HG03025 (cell line): Measurements from ENCODE around the gene EMC8.
"Not testable (repeated sequence)": the region's sequence is repeated elsewhere in the genome, so short reads cannot be mapped to it uniquely, and the experiment has no call there.

Experiments used
- ATAC-seq: cut with Tn5 transposase; IDR thresholded peaks from one replicate; pipeline ENCODE4 v1.9.1; 2021; ENCODE audit warnings: mild to moderate bottlenecking, moderate library complexity; ENCODE audit not compliant: unreplicated experiment, low FRiP score

EMC8 gene

DNA sequence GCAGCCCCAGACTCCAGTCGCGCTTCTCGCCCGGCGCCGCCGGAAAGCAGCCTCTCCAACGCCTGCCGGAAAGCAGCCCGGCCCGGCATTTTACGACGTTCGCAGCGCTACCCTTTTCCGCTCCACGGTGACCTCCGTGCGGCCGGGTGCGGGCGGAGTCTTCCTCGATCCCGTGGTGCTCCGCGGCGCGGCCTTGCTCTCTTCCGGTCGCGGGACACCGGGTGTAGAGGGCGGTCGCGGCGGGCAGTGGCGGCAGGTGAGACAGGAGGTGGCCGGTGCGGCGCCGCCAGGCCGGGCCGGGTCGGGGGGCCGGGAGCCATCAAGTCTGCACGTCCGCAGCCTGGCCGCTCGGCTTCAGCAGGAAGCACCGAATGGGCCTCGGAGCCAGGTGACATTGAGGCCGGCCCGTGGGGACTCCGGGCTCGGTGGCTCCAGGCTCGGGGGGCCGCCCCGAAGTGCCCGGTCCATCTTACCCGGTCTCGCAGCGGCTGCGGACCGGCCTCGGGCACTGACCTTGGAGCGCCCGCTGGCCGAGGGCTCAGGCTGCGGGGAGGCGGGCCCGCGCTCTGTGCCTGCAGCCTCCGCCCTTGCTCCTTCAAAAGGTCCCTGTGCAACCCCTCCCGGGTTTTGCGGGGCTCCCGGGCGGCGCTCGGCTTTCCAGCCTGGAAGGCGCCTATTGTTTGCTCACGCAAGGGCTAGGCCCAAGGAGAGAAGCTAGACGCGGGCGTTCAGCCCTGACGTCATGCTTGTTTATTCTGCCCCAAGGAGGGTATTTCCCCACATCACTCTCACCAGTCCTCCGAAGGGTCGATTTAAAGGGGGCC lies at the start of gene EMC8, which contains the start of gene COX4I1:
EMC8 (minus strand) TSS at position 48 of the 824 bp plus-strand sequence. CDS start 249 bp downstream, outside the sequence.
COX4I1 (plus strand) TSS at position 199 of the 824 bp plus-strand sequence. CDS start 1,511 bp downstream, outside the sequence.
- peak; percentile 83 for ATAC-seq

DNA sequence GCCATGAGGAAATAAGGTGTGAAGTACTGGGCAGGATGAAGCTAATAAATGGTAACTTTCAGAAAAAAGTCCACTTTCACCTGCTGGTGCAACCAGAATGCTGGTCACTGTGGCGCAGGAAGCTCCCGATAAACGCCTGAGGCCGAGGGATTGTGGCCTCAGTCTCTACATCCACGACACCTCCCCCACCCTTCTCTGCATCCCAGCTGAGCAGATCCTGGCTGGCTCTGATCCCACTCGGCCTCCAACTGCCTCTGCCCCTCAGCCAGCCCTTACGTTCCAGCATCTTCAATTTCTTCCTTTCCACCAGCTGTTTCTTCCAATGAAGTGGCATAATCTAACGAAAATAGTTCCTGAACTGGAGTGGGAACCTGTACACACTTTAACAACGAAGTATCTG lies 49.6 kb upstream of the EMC8 start:
- no peak for ATAC-seq

DNA sequence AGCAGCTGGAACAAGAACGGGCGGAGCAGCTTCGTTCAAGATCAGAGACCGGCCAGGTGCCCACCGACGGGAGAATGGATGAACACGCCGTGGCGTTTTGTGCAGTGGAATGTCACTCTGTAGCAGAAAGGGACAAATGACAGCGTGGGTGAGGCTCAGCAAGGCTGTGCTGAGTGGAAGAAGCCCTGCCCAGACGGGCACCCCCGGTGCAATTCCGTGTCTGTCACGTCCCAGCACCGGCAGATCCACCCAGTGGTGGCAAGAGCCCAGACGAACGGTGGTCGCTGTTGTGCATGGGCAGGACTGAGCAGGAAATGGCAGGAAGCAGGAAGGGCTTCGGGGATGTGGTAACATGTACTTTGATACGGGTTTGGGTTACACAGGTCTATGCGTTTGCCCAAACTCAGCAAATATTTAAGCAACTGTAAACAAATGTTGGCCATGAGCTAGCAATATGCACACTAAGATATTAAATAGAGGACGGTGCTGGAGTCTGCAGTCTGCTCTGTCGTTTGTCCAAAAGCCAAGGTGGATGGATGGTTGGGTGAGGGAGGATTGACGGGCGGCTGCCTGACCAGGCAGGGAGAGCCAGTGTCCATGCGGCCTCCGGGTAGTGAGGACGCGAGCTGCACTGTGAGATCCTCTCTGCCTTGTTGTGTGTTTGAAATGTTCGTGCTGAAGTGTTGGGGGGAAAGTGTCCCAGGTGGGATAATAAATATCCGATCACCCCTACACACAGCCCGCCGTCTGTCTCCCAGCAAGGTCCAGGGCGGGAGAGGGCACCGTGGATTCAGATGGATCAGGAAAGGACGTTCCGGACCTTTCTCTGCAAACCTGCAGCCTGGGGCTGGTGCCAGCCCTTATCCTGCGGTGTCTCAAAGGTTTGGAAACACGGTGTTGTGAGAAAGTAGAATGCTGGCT lies 48.6 kb upstream of the EMC8 start:
- ATAC-seq, result no peak

DNA sequence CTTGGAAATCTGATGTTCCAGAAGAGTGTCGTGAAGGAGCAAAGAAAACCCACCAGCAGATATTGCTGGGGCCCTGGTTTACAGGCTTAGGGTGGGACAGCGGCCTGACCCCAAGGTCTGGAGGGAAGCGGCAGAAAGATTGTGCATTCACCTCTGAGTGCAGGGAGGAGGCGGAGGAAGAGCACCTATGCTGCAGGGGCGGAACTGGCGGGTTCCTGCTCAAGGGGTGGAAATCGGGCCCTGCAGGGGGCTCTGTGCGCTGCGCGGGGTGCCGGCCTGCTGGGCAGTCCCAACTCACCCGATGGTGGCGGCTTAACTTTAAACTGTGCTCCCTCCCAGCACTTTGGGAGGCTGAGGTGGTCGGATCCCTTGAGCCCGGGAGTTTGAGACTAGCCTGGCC lies 47.7 kb upstream of the EMC8 start:
- no peak for ATAC-seq

DNA sequence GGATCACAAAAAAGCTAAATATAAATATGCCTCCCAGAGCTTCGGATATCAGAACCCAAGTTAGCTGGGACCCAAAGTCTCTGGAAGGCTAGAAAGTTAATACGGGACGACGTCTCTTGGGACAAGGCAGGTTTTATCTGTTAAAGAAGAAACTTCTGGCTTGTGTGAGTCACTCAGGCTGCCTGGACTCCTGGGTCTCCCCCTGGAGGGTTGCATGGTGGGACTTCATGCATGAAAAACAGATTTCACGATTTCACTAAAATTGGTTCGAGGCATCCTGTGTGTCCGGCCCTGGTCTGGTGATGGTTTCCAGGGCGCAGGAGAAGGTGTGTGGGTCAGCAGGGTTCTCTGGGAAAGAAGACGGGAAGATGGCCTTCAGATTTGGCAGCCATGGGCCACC lies 47.1 kb upstream of the EMC8 start:
- no peak for ATAC-seq

DNA sequence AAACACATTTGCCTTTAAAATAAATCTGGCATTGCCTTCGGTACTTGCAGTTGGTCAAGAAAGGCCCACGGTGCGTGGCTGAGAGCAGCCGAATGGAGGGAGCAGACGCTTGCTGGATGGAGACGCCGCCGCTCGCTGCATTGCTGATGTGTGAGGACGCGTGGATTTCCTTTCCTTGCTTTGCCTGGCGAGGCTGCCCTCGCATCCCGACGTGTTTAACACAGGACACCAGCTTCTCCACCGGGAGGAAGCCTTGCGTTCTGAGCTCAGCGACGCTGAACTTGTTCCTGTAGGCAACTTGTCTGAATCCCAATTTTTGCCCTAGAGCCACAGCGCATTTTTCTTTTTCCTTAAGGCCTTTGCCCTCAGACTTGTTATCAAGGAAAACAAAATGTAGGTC lies 45.9 kb upstream of the EMC8 start:
- no peak for ATAC-seq

DNA sequence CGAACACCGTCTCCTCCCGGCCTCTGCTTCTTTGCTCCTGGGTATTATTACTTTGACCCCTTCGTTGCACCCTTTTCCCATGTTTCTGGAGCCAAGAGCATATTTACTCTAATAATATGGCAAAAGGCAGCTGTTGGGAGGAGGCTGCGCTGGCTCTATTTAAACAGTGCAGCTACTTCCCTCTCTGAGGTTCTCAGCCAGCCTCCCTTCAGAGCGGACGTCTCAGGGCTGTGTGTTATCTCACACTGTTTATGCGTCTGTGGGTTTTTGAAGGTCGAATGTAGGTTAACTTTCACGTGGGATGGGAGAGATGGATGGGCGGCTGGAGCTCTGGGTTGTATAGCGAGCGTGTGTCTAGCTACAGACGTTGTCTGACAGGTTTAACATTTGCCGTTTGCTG lies 45.4 kb upstream of the EMC8 start:
- ATAC-seq, result no peak

DNA sequence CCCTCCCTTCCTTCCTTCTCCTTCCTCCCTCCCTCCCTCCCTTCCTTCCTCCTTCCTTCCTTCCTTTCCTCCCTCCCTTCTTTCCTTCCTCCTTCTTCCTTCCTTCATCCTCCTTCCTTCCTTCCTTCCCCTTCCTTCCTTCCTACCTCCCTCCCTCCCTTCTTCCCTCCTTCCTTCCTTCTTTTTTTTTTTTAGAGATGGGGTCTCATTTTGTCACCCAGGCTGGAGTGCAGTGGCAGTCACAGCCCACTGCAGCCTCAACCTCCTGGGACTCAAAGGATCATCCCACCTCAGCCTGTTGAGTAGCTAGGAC lies 44.8 kb upstream of the EMC8 start:
- no peak for ATAC-seq

DNA sequence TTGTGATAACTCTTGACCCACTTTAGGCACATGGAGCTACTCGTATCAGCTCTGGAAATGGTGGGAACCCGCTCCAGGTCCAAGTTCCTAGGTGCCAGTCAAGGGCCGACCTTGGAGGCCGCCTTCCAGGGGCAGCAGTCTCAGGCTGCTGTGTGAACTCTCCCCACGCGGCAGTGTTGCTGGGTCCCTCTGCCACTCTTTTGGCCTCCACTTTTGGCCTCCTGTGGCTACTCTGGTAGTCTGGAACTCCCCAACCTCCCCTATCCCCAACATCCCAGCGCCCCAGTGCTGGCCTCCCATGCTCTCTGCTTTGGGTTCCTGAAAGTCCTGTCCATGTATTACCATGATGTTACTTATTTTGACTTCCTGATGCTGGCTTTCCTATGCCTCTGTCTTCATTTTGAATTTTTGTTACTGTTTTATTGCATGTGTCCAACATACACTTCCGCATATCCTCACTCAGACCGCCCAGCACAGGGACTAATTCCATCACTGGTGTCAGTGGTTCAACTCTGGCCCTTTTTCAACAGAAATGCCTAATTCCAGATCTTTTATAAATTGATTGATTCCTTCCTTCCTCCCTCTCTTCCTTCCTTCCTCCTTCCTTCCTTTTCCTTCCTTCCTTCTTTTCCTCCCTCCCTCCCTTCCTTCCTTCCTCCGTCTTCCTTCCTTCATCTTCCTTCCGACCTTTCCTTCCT lies 44.3 kb upstream of the EMC8 start:
- ATAC-seq, result no peak

DNA sequence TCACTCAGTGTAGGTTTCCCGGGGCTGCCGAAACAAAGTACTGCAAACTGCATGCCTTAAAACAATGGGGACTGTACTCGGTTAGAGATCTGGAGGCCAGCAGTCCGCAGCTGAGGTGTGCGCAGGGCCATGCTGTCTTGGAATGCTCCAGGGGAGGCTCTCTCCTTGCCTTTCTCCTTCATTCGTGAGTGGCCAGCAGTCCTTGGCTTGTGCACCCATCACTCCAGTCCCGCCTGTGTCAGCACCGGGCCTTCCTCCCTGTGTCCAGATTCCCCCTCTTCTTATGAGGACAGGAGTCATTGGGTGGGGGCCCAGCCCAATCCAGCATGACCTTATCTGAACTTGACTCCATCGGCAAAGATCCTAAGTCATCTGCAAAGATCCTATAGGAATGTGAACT lies 43.5 kb upstream of the EMC8 start:
- ATAC-seq, result no peak

DNA sequence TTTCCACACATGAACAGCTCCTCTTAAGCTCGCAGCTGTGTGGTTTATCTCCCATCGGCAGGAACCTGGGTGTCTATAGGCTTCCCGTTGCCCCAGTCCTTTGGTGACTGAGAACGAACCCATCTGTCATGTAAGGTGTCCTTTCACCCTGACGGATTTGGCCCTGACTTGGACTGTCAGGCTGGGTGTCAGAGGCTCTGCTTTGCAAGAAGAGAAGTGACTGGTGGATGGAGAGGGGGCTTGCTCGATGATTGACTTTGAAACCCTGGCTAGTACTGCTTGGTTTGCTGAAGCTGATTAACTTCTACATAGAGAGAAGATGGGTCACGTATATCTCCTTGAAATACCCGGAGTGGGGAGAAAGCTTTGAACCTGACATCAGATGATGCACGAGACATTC lies 43.1 kb upstream of the EMC8 start:
- no peak for ATAC-seq

DNA sequence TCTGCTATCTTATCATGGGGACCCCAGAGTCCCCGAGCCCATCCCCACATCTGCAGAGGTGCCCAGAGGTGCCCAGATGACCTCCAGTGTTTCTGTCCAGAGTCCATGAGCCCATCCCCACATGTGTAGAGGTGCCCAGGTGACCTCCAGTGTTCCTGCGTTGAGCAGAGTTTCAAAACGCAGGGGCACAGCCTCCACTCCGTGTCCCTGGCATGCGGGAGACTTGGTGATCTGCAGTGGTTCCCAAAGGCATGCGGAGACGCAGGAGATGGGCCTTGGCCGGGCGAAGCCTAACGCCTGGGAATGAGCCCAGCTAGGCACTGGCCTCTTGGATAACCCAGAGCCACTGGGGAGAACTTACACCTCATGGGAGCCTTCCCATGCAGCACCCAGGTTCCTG lies 41.5 kb upstream of the EMC8 start:
- no peak for ATAC-seq

DNA sequence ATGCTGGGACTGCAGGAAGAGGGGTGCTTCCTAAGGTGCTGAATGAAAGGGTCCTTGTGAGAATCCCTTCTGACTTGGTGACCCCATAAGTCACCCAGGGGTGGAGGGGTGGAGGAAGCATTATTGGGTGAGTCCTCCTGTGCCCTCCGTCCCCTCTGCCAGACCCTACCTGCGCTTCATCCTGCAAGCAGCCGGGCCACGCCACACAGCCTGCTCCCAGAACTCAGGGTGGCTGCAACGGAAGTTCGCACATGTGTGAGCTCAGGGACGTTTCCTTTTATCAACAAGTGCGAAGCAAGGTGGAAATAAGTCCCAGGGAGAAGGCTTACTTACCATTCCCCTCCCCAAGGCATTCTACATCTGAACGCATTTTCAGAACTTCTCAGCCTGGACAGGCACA lies 41.1 kb upstream of the EMC8 start:
- ATAC-seq, result no peak

DNA sequence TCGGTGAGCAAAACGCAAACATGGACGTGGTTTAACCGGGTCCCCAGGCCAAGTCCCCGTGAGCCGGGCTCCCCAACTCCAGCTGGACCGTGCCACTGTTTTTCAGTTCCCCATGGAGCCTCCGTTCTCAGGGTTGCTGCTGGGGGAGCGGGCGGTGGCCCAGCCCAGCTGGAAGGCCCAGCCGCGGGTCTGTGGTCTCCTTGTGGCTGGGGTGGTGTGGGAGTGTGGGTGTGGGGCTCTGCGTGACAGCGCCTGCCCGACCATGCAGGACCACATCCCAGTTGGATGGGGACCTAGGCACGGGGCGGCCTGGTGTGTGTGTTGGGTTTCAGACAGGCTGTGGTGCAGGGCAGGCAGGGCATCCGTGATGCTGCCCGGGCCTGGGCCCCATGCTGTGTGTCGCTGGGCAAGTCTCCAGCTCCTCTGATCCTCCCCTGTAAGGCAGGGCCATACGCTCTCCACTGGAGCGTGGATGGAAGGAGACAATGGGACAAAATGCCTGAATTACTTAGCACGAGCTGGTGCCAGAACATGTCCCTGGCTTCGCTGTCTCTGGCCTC lies 40.4 kb upstream of the EMC8 start:
- no peak for ATAC-seq

DNA sequence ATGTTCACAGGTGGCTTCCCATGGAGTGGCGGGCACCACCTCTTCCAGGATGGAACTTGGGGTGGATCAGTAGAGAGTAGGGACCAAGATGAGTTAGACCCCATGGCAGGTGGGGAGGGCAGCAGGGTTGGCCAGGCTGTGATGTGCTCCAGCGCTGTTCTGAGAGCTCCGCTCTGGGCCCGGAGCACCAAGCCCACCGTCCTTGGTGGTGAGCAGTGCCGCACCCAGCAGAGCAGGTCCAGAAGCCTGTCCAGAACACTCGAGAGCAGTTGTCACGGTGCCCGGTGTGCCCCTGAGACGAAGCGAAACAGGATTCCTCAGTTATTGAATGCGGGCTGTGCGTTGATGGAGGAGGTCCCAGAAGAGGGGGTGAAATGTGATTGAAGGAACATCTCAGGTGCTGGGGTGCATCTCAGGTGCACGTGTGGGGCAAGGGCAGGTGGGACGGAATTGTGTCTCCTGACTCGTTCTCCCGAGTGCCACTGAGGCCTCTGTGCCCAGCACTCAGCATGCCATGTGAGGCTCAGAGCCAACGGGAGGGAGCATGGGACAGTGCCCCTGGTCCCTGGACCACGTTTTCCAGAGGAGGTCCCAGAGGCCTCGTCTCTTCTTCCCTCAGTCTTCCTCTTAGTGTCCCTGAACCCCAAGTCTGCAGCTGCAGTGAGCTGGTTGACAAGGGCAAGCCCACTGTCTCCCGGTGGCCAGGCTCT lies 39.7 kb upstream of the EMC8 start:
- ATAC-seq, result no peak

DNA sequence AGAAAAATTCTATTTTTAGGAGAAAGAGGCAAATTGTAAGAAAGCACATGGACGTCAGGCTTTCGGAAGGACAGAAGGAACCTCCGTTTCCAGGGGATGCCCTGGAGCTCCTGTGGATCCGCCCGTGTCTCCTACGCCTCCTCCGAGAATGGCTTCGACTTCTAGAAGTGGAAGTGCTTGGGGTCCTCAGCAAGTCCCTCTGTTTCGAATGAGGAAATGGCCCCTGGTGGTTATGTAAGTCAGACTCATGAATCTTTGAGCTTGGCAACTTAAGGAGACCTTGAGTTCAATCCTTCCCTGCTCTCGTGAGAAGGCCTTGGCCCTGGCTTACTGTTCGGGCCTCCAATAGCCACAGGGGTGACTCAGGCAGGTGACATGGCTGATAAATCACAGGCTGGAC lies 39.0 kb upstream of the EMC8 start:
- no peak for ATAC-seq

DNA sequence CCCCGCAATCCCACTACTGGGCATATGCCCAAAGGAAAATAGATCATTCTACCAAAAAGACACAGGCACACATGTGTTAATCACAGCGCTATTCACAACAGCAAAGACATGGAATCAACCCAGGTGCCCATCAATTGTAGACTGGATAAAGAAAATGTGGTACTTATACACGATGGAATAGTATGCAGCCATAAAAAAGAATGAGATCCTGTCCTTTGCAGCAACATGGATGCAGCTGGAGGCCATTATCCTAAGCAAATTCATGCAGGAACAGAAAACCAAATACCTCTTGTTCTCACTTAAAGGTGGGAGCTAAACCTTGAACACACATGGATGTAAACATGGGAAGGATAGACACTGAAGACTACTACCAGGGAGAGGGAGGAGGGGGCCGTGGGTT lies 38.3 kb upstream of the EMC8 start:
- ATAC-seq, result not testable (repeated sequence)

DNA sequence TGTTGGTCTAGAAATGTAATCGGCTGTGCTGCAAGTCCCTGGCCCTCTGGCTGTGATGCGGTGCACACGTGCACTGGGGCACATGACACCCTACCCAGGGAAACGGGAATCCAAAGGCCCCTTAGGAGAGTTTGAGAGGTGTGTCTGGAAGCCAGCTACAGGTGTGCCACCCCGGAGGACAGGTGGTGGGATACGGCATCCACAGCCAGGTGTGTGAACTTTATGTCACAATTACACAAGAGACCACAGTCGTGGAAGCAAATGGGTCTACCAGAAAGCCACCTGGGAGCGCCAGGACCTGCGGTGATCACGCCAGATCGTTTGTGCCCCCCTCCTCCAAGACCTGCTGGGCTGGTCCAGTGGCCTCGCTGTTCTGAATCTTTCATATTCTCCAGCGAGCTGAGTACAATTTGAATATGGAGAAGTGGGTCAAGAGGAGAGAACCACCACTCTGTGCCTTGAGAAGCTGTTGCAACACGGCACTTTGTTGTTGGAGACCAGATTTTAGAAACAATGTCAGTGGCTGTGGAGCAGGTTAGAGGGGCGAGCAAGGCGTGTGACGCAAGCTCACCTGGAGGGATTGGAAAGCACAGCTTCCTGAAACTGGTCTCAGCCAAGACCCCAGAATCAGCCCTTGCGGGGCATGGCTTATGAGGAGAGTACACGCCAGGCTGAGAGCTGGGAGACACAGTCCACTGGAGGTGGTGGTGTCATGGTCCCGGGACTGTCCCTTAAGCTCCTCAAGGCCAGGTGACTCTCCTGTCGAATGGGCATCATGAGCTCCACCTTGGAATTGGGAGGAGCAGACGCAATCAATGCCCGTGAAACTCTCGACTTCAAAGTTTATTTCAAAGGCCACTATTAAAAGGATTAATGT lies 37.6 kb upstream of the EMC8 start:
- ATAC-seq, result no peak
